K562 (cell line): Measurements from ENCODE around the gene CDC42EP1. TPM values are rescaled to one million over a fixed set of nuclear protein-coding genes. Genes with fewer than 3 reads are reported as not detected.

Source experiments
- CBX2 ChIP-seq: fragments of 200-600 bp; sonication (generic); IDR thresholded peaks from one replicate; pipeline ENCODE4 v1.6.1; 2012; ENCODE audit warnings: mild to moderate bottlenecking, low read length, inconsistent platforms; ENCODE audit not compliant: insufficient read depth, poor library complexity, severe bottlenecking
- CBX3 ChIP-seq, 2 experiments: IDR thresholded peaks; 1 replicate in 1 of 2; 2 replicates in 1 of 2; pipeline ENCODE4 v1.6.1; 2012; ENCODE audit warnings: inconsistent platforms in 2 of 2, low read length in 2 of 2, borderline replicate concordance in 1 of 2, control low read depth in 1 of 2
- EZH2 ChIP-seq: IDR thresholded peaks from 2 replicates; pipeline ENCODE4 v1.6.1; 2012; ENCODE audit warnings: low read depth, mild to moderate bottlenecking, inconsistent platforms, low read length, borderline replicate concordance
- HMBOX1 ChIP-seq: sonication (generic); IDR thresholded peaks from 2 replicates; pipeline ENCODE4 v1.6.1; 2016
- HSF4 ChIP-seq: fragments of 250-450 bp; sonication (Bioruptor Pico); IDR thresholded peaks from 2 replicates; pipeline ENCODE4 v2.1.2; 2022; ENCODE audit warnings: mild to moderate bottlenecking, moderate library complexity, borderline replicate concordance
- KLF6 ChIP-seq: fragments of 250-450 bp; sonication (Bioruptor Pico); IDR thresholded peaks from 2 replicates; pipeline ENCODE4 v1.4.0; 2020; ENCODE audit warnings: mild to moderate bottlenecking, moderate library complexity, borderline replicate concordance
- RBM22 ChIP-seq: fragments of 200-400 bp; formaldehyde crosslinking; IDR thresholded peaks from 2 replicates; pipeline ENCODE4 v1.6.1; 2018; ENCODE audit warnings: low read length, low read depth; ENCODE audit not compliant: poor library complexity, severe bottlenecking
- RFX1 ChIP-seq: fragments of 450-650 bp; IDR thresholded peaks from 2 replicates; pipeline ENCODE4 v1.6.1; 2016; ENCODE audit warnings: mild to moderate bottlenecking, moderate library complexity
- SIN3A ChIP-seq, 2 experiments: fragments of 150-350 bp in 1 of 2; IDR thresholded peaks; 2 replicates each; pipeline ENCODE4 v1.6.1; 2011 to 2016; ENCODE audit warnings: borderline replicate concordance in 2 of 2, low read depth in 2 of 2, low read length in 2 of 2, mild to moderate bottlenecking in 2 of 2, moderate library complexity in 2 of 2; ENCODE audit not compliant: control insufficient read depth in 1 of 2
- ZFP36 ChIP-seq: fragments of 150-350 bp; IDR thresholded peaks from 2 replicates; pipeline ENCODE4 v1.6.1; 2018; ENCODE audit warnings: low read length, low read depth; ENCODE audit not compliant: partially characterized antibody
- ZKSCAN3 ChIP-seq: fragments of 250-450 bp; sonication (Bioruptor Pico); IDR thresholded peaks from 2 replicates; pipeline ENCODE4 v1.4.0; 2020
- ZNF184 ChIP-seq: sonication (generic); formaldehyde crosslinking; IDR thresholded peaks from 2 replicates; pipeline ENCODE4 v1.5.0; 2020; ENCODE audit warnings: missing genetic modification reagents
- polyA plus RNA-seq, 8 experiments: library from polyadenylated mRNA; depleted of rRNA in 4 of 8; stranded (reverse) in 5 of 8; unstranded in 3 of 8; fragments of >200 nt; fragmentation: Nextera tagmentation in 2 of 8; fragmentation: Illumina TruSeq in 1 of 8; extraction: Ambion mirVana in 2 of 8; extraction: Trizol in 1 of 8; gene quantifications; 2 replicates each; pipeline versions ENCODE4 v1.2.1 to v1.2.3, GENCODE V29; 2011 to 2014; ENCODE audit warnings: inconsistent platforms in 1 of 8, missing spikeins in 1 of 8
- total RNA-seq, 7 experiments: library from RNA; depleted of rRNA in 6 of 7; stranded (reverse); fragments of >200 nt in 6 of 7; fragmentation: Illumina TruSeq in 2 of 7; extraction: Trizol in 2 of 7; gene quantifications; 2 replicates each; pipeline versions ENCODE4 v1.2.1 to v1.2.3, GENCODE V29; 2011 to 2021; ENCODE audit warnings: low replicate concordance in 1 of 7
- TF ChIP-seq, protein P1 (sequence below): fragments of 250-450 bp; sonication (Bioruptor Pico); IDR thresholded peaks from 2 replicates; pipeline ENCODE4 v1.5.0; 2021; ENCODE audit warnings: mild to moderate bottlenecking, moderate library complexity
- TF ChIP-seq, protein P2 (sequence below), 2 experiments: fragments of 450-650 bp in 1 of 2; IDR thresholded peaks; 2 replicates each; pipeline ENCODE4 v1.6.1; 2011 to 2017; ENCODE audit warnings: low read depth in 2 of 2, antibody characterized with exemption in 1 of 2, borderline replicate concordance in 1 of 2, low read length in 1 of 2, mild to moderate bottlenecking in 1 of 2, mixed read lengths in 1 of 2; ENCODE audit not compliant: control insufficient read depth in 1 of 2

Gene CDC42EP1
- total and polyA plus RNA-seq, 9 of the 15 experiments (the other 6 are each of a cell fraction or from before 2014, with no cell fraction given): 0.67 to 70.2 (median 7.3) TPM

DNA sequence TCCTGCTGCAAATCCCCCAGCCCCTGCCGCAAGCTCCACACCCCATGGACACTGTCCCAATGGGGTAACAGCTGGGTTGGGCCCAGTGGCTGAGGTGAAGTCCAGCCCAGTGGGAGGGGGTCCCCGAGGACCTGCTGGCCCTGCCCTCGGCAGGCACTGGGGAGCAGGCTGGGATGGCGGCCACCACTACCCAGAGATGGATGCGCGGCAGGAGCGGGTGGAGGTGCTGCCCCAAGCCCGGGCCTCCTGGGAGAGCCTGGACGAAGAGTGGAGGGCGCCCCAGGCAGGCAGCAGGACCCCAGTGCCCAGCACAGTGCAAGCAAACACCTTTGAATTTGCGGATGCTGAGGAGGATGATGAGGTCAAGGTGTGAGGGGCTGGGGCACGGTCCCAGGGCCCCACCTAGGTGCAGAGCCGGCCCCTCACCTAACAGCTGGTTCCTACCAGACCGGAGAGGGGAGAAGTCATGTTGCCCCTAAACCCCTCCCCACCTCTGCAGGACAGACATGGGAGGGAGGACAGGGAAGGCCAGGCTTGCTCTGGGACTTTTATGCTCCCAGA is 8.2 kb downstream of the CDC42EP1 start (continued):
- TF ChIP-seq HMBOX1 (no peak), RBM22 (peak; percentile 1), HSF4 (no peak), CBX3 (IDR thresholded peaks at IDR 0.05; ENCODE audit: borderline replicate concordance in 1 of 2, low read length in 2 of 2) (no peak), KLF6 (CRISPR knock-in tag) (no peak), ZFP36 (no peak), ZKSCAN3 (CRISPR knock-in tag) (no peak), ZNF184 (CRISPR knock-in tag) (no peak), CBX2 (no peak), RFX1 (no peak), SIN3A (IDR thresholded peaks at IDR 0.05; ENCODE audit: borderline replicate concordance in 2 of 2, control insufficient read depth in 1 of 2, low read depth in 2 of 2, low read length in 2 of 2) (no peak), EZH2 (no peak)
- TF ChIP-seq, protein P1, sequence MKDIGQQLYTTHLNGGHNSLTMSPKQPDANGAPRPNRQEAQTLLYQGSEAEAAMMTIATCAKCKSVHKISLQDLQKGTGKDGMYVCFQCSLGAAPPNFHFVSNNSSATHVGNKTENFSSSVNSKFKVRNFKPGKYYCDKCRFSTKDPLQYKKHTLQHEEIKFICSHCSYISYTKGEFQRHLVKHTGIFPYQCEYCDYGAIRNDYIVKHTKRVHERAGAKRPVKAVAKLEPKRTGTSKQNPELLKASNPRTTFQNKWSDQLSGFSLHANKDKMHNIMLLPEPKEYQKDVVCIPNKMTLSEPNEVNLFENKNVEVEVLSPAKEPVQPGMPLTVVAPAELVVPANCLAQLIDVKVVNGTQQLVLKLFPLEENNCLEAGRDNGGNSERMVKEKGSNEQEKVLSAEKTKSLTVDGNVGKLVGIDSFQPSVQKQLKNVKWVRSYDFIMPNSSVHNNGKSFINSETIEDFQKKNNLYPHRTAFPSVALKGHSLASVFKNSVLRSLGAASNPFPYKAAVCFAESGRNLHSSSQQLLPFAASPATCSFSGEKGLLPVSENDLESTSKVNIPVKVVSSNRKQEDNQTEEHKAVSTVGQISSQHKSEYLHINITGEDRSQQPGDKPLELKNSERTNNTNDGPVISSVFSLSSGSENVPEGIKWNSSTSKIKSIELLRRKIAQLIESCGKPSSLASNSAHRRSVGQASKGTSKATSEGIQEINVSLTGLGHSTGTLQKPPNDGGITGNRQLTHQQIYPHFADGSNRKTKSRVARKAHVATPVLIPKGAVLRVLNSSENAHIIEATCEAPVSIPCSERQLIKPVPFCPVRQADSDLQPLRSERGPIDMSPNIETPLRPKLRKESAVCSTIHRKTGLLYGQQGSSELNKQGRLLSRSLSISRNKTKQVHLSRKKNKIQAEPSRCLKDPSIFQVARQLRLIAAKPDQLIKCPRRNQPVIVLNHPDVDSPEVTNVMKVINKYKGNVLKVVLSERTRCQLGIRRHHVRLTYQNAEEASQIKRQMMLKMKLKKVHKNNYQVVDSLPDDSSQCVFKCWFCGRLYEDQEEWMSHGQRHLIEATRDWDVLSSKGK (CRISPR knock-in tag): no peak
- TF ChIP-seq, protein P2, sequence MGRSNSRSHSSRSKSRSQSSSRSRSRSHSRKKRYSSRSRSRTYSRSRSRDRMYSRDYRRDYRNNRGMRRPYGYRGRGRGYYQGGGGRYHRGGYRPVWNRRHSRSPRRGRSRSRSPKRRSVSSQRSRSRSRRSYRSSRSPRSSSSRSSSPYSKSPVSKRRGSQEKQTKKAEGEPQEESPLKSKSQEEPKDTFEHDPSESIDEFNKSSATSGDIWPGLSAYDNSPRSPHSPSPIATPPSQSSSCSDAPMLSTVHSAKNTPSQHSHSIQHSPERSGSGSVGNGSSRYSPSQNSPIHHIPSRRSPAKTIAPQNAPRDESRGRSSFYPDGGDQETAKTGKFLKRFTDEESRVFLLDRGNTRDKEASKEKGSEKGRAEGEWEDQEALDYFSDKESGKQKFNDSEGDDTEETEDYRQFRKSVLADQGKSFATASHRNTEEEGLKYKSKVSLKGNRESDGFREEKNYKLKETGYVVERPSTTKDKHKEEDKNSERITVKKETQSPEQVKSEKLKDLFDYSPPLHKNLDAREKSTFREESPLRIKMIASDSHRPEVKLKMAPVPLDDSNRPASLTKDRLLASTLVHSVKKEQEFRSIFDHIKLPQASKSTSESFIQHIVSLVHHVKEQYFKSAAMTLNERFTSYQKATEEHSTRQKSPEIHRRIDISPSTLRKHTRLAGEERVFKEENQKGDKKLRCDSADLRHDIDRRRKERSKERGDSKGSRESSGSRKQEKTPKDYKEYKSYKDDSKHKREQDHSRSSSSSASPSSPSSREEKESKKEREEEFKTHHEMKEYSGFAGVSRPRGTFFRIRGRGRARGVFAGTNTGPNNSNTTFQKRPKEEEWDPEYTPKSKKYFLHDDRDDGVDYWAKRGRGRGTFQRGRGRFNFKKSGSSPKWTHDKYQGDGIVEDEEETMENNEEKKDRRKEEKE (IDR thresholded peaks at IDR 0.05; ENCODE audit: borderline replicate concordance in 1 of 2, control insufficient read depth in 1 of 2, low read depth in 2 of 2, low read length in 1 of 2): no peak
- TF ChIP-seq, all 486 proteins: peak for 7
